HUDEP-2 (cell line): ENCODE data around the gene ZNF614.
A peak's percentile ranks its signal among the peaks of the same experiment; 100 is the strongest.
"Not testable (repeated sequence)": the region's sequence is repeated elsewhere in the genome, so short reads cannot be mapped to it uniquely, and the experiment has no call there.

Experiments used
- DNase-seq, 76 experiments: peaks; one replicate each; lab custom pipeline; 2025; ENCODE audit not compliant: unreplicated experiment in 76 of 76; lab: John Stamatoyannopoulos, UW

ZNF614 gene

DNA sequence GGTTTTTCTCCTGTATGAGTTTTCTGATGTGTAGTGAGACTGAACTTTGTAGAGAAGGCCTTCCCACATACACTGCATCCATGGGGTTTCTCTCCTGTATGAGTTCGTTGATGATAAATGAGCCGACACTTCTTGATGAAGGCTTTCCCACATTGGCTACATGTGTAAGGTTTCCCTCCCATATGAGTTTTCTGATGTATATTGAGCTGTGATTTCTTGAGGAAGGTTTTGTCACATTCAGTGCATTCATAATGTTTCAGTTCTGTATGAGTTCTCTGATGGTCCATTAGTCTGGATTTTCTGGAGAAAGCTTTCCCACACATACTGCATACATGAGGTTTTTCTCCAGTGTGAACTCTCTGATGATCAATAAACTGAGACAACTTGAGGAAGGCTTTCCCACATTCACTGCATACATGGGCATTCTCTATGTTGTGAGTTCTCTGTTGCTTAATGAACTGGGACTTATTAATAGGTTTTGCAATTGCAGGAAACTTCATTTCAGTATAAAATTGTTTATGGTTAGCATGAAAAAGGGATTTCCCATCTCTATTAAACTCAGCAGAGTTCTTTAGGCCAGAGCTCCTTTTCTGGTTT lies 34.0 kb downstream of the ZNF614 start:
- no peak for DNase-seq

DNA sequence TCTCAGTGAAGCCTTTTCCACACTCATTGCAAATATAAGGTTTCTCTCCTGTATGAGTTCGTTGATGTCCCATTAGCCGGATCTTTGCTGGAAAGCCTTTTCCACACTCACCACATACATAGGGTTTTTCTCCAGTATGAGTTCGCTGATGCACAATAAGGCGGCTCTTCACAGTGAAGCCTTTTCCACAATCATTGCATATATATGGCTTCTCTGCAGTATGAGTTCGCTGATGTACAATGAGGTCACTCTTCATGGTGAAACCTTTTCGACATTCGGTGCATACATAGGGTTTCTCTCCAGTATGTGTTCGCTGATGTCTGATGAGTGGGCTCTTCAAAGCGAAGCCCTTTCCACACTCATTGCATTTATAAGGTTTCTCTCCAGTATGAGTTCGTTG lies 34.8 kb downstream of the ZNF614 start:
- DNase-seq, result no peak

DNA sequence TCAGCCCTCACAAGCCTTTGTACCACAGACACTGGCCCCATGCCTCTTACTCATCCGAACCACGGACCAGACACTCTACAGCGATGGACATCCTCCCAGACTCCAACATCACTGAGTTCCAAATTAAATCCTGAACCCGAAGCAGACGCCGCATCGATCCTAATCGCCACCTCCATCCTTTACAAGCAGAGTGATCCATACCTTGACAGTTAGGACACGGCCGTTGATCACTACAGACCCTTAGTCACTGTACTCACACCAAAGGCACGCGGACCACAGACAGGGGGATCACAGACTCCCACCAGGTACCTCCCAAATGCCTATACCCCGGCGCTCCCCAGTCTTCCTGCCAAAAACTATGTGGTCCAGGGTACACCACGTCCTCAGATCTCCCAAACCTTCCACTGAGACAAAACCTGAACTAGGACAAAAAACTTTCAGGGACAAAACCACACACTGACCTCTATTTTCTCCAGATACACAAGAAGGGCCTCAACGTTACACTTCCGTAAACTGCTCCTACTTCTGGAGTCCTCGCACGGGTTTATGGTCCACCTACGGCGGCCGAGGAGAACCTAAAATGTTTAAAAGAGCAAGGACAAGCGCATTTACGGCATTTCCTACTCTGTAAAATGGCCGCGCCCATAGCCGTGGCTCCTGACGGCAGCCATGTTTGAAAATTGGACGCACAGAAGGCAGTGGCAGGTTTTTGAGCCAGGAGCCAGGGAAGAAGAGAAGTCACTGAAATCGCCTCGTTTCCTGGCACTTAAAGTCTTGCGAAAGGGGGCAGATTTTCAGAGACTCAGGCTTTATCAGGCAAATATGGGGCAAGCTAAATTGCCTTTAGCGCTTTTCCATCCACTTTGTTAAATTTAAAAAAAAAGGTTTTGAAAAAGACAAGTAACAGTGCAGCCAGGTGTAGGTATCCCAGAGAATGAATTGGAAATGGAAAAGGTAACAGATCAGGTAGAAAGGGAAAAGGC lies 41.6 kb downstream of the ZNF614 start, which contains the start of gene ZNF350:
TSS of gene ZNF350 (minus strand) at position 532 of the 983 bp plus-strand sequence. CDS start 12,480 bp downstream, outside the sequence.
- peak in 74 of 76 experiments; percentile 20 to 97 (median 88) for DNase-seq

DNA sequence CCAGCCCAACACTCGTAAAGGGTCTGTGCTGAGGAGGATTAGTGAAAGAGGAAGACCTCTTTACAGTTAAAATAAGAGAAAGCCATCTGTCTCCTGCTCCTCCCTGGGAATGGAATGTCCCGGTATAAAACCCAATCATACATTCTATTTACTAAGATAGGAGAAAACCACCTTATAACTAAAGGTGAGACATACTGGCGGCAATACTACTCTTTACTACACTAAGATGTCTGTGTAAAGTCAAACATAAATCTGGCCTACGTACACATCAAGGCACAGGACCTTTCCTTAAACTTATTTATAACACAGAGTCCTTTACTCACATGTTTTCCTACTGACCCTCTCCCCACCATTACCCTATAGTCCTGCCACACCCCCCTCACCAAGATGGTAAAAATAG lies 44.8 kb downstream of the ZNF614 start:
- DNase-seq, result no peak

DNA sequence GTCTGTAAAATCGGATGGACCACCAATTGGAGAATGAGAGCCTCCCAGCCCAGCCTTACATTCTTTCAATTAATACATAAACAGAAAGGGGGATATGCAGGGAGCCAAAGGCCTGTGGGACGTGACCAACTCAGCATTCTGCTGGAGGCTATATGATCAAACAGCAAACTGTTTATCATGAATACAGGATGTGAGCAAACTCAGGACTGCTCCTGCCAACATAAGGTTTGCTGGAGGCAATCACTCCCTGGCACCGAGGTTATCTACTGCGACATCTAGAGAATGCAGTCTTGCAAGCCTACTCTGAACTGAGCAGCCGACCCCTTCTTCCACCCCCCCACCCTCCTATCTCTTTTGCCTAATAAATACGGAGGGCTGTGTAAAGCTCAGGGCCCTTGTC lies 47.3 kb downstream of the ZNF614 start:
- DNase-seq, result not testable (repeated sequence)

DNA sequence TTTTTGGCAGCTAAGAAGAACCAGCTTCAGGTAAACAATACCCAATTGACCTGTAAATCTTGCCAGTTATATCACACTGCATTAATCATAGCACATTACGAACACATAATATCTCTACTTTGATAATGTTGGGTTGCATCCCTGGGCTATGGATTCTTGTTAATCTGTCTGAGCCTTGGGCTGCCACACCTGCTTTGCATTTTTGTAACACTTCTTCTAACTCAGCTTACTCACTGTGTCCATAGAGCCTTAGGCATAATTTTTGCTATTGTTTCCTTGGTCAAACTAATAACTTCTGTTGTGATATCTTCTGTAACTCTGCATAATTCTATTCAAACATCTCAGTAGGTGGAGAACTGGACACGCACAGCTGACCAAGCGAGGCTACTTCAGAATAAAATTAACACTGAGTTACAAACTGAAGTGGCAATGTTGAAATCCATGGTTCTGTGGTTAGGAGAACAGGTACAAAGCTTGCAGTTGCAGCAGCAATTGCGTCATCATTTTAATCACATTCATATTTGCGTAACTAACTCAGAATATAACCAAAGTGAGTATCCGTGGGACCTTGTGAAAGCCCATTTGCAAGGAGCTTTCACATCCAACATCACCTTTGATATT lies 48.0 kb downstream of the ZNF614 start:
- no peak for DNase-seq

DNA sequence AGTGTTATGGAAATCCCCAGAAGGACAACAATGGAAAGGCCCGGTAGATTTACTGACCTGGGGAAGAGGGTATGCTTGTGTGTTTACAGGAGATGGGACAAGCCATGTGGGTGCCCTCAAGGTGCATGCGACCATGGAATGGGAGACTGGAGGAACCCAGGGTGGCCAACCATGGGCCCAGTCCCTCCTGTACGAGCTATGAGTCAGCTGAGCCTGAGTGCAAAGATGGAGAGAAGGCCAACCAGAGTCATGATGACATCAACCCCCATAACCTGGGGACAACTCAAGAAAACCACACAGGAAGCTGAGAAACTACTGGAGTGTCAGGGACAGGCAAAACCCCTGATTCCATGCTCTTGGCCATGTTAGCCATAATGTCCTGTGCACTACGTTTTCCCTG lies 49.3 kb downstream of the ZNF614 start:
- DNase-seq, result no peak

DNA sequence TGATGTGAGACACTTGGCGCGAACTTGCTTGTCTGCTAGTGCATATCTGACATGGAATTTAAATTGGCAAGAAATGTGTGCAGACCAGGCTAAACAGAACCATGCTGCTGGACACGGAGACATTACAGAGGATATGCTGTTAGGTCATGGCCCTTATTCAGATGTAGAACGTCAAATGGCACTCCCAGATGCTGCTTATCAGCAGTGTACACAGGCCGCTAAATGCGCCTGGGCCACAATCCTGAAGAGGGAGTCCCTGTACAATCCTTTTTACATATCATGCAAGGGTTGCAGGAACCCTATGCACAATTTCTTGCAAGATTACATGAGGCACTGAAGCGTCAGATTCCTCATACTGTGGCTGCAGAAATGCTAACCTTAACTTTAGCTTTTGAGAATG lies 50.8 kb downstream of the ZNF614 start:
- no peak for DNase-seq

DNA sequence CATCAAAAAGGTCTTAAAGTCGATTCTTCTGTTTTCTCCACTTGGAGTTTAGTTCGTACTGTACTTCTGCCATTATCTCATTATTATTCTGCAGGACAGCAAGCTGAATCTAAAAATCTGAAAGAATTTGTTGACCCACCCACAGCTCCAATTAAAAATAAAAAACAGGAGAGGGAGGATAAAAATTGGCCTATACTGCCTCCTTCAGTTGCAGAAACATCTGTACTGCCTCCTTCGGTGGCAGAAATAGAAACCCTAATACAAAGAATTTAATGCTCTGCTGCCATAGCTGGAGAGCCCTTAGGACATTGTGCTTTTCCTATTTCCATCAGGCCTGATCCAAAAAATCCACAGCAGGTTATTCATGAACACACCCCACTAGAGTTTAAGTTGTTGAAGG lies 51.3 kb downstream of the ZNF614 start:
- DNase-seq, result no peak

DNA sequence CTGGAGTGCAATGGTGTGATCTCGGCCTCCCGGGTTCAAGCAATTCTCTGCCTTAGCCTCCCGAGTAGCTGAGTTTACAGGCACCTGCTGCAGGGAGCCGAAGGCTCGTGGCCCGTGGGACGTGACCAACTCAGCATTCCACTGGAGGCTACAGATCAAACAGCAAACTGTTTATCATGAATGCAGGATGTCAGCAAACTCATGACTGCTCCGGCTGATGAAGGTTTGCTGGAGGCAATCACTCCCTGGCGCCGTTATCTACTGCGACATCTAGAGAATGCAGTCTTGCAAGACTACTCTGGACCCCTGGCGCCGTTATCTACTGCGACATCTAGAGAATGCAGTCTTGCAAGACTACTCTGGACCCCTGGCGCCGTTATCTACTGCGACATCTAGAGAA lies 52.4 kb downstream of the ZNF614 start:
- DNase-seq, result not testable (repeated sequence)

DNA sequence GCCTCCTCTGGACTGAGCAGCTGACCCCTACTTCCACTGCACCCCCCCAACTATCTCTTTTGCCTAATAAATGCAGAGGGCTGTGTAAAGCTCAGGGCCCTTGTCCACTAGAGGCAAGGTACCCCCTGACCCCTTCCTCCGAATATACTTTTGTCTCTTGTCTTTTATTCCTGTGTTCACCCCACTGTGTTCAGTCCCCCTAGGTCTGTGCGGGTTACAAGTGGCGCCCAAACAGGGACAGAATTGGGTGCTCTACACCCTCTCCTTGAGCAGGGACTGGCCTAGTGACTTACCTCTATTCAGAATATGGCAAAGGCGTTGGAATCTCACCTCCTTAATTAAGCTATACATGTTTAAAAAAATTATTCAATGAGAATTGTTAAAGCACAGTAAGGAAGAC lies 56.6 kb downstream of the ZNF614 start:
- peak in 7 of 76 experiments; percentile 2 to 25 (median 8) for DNase-seq

DNA sequence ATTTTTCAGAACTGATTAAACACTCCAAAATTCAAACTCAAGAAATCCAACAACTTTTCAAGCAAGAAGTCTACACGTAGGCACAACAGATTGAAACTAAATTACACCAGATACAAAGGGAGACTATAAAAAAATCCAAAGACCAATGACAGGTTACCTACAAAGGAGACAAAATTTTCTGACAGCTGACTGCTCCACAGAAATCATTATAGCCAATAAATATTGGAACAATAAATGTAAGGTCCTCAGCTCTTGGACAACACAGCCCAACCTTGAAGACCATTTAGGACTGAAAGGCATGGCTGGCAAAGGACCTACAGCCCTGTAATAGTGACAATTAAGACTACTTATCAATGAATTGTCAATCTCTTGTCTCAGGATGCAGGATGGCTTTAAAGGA lies 57.5 kb downstream of the ZNF614 start:
- DNase-seq, result no peak

DNA sequence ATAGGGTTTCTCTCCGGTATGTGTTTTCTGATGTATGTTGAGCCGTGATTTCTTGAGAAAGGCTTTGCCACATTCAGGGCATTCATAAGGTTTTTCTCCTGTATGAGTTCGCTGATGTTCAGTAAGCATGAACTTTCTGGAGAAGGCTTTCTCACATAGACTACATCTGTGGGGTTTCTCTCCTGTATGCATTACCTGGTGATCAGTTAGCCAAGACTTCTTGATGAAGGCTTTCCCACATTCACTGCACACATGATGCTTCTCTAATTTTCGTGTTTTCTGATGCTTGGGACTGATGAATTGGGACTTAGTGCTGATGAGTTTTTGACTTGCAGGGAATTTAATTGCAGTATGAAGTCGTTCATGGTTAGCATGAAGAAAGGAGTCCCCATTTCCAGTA lies 62.6 kb downstream of the ZNF614 start:
- DNase-seq, result no peak
